ENCODE results near the gene OR13D1. TPM values are rescaled to one million over a fixed set of nuclear protein-coding genes. Genes with fewer than 3 reads are reported as not detected.

The OR13D1 gene
- not detected in 2 replicates for polyA plus RNA-seq (2013)

DNA sequence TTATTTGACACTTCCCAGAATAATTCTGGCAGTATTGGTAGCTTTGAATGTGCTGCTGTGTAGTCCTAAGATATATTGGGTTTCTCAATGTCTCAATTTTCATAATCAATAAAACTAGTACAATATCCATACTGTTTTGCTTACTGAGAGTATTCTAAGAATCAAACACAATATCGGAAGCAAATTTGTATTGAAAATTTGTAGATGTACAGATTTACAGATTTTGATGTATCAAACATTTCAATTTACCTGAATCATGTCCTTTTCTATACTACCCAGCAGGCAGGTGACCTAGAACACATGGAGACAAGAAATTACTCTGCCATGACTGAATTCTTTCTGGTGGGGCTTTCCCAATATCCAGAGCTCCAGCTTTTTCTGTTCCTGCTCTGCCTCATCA lies at the start of gene OR13D1:
Gene OR13D1 (plus strand): TSS at position 301 of the 400 bp plus-strand sequence. CDS start 0 bp downstream, at position 301.
- Histone ChIP-seq H3K14ac (ENCODE audit: low read length) (no peak within 1 kb of the TSS), H3K27ac (ENCODE audit: low read depth, low read length) (no peak within 1 kb of the TSS), H3K4me1 (ENCODE audit: control insufficient read depth in 1 of 2, insufficient read depth in 2 of 2, low read length in 2 of 2) (no peaks in the 10 kb centered on the region), H3K9ac (ENCODE audit: low read length) (no peak within 1 kb of the TSS), H3K27me3 (ENCODE audit: insufficient read depth, low read length) (no peaks in the 10 kb centered on the region), H2AK5ac (ENCODE audit: low read length) (no peak within 1 kb of the TSS), H3K9me3 (ENCODE audit: insufficient read depth, low read depth, low read length) (no peaks in the 10 kb centered on the region), H3K4ac (ENCODE audit: low read depth, low read length) (no peak within 1 kb of the TSS), H3K4me3 (ENCODE audit: low read depth, low read length) (no peak within 1 kb of the TSS), H3K36me3 (ENCODE audit: control insufficient read depth in 1 of 2, insufficient read depth in 2 of 2, low read length in 2 of 2) (no peaks in the 10 kb centered on the region), H3K79me2 (ENCODE audit: control insufficient read depth, insufficient read depth, low read length, poor library complexity) (no peaks in the 10 kb centered on the region), H3K23ac (ENCODE audit: low read length) (no peak within 1 kb of the TSS), H2AFZ (ENCODE audit: insufficient read depth, low read length, poor library complexity) (no peak within 1 kb of the TSS), H4K12ac (ENCODE audit: low read depth, low read length) (no peak within 1 kb of the TSS), H2BK12ac (ENCODE audit: low read length) (no peak within 1 kb of the TSS), H3K18ac (ENCODE audit: low read length) (no peak within 1 kb of the TSS), H4K91ac (ENCODE audit: low read depth, low read length) (no peak within 1 kb of the TSS), H2BK120ac (ENCODE audit: insufficient read depth, low read length, poor library complexity) (no peak within 1 kb of the TSS), H2BK5ac (ENCODE audit: low read depth, low read length, poor library complexity) (no peak within 1 kb of the TSS), H3K79me1 (ENCODE audit: low read length) (no peaks in the 10 kb centered on the region), H3K4me2 (ENCODE audit: low read length) (no peak within 1 kb of the TSS), H4K8ac (ENCODE audit: low read depth, low read length) (no peak within 1 kb of the TSS)
- no CpG with 5 or more reads among the region's 1 CpG for WGBS (ENCODE audit: extremely low coverage, insufficient coverage, insufficient read length)
- no peak for DNase-seq

GRCh38 chr9:104658496-104659195 lies 35.7 kb upstream of the OR13D1 start:
- no CpG with 5 or more reads among the region's 2 CpGs for WGBS (ENCODE audit: extremely low coverage, insufficient coverage, insufficient read length)
- no peaks in the 10 kb centered on the region for H3K9me3 ChIP-seq (ENCODE audit: insufficient read depth, low read depth, low read length)

DNA sequence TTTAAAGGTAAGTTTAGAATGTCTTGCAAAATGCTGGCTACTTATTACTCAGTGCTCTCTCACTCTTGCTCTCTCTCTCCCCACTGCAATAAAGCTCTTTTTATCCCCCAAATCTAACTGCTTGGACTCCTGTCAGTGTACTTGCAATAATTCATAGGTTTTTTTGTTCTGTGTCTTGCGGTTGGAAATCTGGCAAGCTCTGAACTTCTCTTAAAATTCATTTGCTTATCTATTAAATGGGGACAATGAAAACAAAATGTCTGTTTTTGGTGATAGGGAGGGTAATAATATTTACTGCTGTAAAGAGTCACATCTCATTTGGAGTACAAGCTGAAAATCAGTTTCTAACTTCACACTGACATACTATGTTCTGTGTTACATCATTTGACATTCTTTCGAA lies 18.7 kb upstream of the OR13D1 start:
- H3K79me2 ChIP-seq (ENCODE audit: control insufficient read depth, insufficient read depth, low read length, poor library complexity), result no peaks in the 10 kb centered on the region
- H2BK120ac ChIP-seq (ENCODE audit: insufficient read depth, low read length, poor library complexity), result no peak overlapping the region
- H2BK12ac ChIP-seq (ENCODE audit: low read length), result no peak overlapping the region
- H3K4me1 ChIP-seq (ENCODE audit: control insufficient read depth in 1 of 2, insufficient read depth in 2 of 2, low read length in 2 of 2), result no peaks in the 10 kb centered on the region
- no peak overlapping the region for H2AFZ ChIP-seq (ENCODE audit: insufficient read depth, low read length, poor library complexity)
- H3K27ac ChIP-seq (ENCODE audit: low read depth, low read length), result no peak overlapping the region
- H2BK5ac ChIP-seq (ENCODE audit: low read depth, low read length, poor library complexity), result no peak overlapping the region
- no peak for DNase-seq
- H4K12ac ChIP-seq (ENCODE audit: low read depth, low read length), result no peak overlapping the region
- H3K23ac ChIP-seq (ENCODE audit: low read length), result no peak overlapping the region
- H3K14ac ChIP-seq (ENCODE audit: low read length), result no peak overlapping the region
- H3K18ac ChIP-seq (ENCODE audit: low read length), result no peak overlapping the region
- H3K27me3 ChIP-seq (ENCODE audit: insufficient read depth, low read length), result no peaks in the 10 kb centered on the region
- H3K9ac ChIP-seq (ENCODE audit: low read length), result no peak overlapping the region
- no peak overlapping the region for H4K91ac ChIP-seq (ENCODE audit: low read depth, low read length)
- no peaks in the 10 kb centered on the region for H3K36me3 ChIP-seq (ENCODE audit: control insufficient read depth in 1 of 2, insufficient read depth in 2 of 2, low read length in 2 of 2)
- no peak overlapping the region for H3K4ac ChIP-seq (ENCODE audit: low read depth, low read length)
- no peak overlapping the region for H3K4me3 ChIP-seq (ENCODE audit: low read depth, low read length)
- H2AK5ac ChIP-seq (ENCODE audit: low read length), result no peak overlapping the region
- WGBS (ENCODE audit: extremely low coverage, insufficient coverage, insufficient read length), result no CpG with 5 or more reads among the region's 2 CpGs
- H4K8ac ChIP-seq (ENCODE audit: low read depth, low read length), result no peak overlapping the region
- H3K79me1 ChIP-seq (ENCODE audit: low read length), result no peaks in the 10 kb centered on the region
- H3K9me3 ChIP-seq (ENCODE audit: insufficient read depth, low read depth, low read length), result no peaks in the 10 kb centered on the region
- H3K4me2 ChIP-seq (ENCODE audit: low read length), result no peak overlapping the region

More at GRCh38 chr9:104658496-104659195, 35.7 kb upstream of the OR13D1 start:
- H2AK5ac ChIP-seq (ENCODE audit: low read length), result no peak overlapping the region
- no peaks in the 10 kb centered on the region for H3K79me1 ChIP-seq (ENCODE audit: low read length)
- no peak overlapping the region for H4K91ac ChIP-seq (ENCODE audit: low read depth, low read length)
- no peak overlapping the region for H2BK5ac ChIP-seq (ENCODE audit: low read depth, low read length, poor library complexity)
- H3K23ac ChIP-seq (ENCODE audit: low read length), result no peak overlapping the region
- H3K36me3 ChIP-seq (ENCODE audit: control insufficient read depth in 1 of 2, insufficient read depth in 2 of 2, low read length in 2 of 2), result no peaks in the 10 kb centered on the region
- no peaks in the 10 kb centered on the region for H3K79me2 ChIP-seq (ENCODE audit: control insufficient read depth, insufficient read depth, low read length, poor library complexity)
- H2BK120ac ChIP-seq (ENCODE audit: insufficient read depth, low read length, poor library complexity), result no peak overlapping the region
- H3K4me2 ChIP-seq (ENCODE audit: low read length), result no peak overlapping the region
- H4K12ac ChIP-seq (ENCODE audit: low read depth, low read length), result no peak overlapping the region
- no peak overlapping the region for H3K14ac ChIP-seq (ENCODE audit: low read length)
- H3K9ac ChIP-seq (ENCODE audit: low read length), result no peak overlapping the region
- no peaks in the 10 kb centered on the region for H3K27me3 ChIP-seq (ENCODE audit: insufficient read depth, low read length)
- no peak for DNase-seq
- H2AFZ ChIP-seq (ENCODE audit: insufficient read depth, low read length, poor library complexity), result no peak overlapping the region
- no peak overlapping the region for H4K8ac ChIP-seq (ENCODE audit: low read depth, low read length)
- no peak overlapping the region for H3K4me3 ChIP-seq (ENCODE audit: low read depth, low read length)
- H2BK12ac ChIP-seq (ENCODE audit: low read length), result no peak overlapping the region
- H3K27ac ChIP-seq (ENCODE audit: low read depth, low read length), result no peak overlapping the region
- H3K18ac ChIP-seq (ENCODE audit: low read length), result no peak overlapping the region
- H3K4me1 ChIP-seq (ENCODE audit: control insufficient read depth in 1 of 2, insufficient read depth in 2 of 2, low read length in 2 of 2), result no peaks in the 10 kb centered on the region
- no peak overlapping the region for H3K4ac ChIP-seq (ENCODE audit: low read depth, low read length)

GRCh38 chr9:104682642-104683041 lies 11.7 kb upstream of the OR13D1 start:
- H3K14ac ChIP-seq (ENCODE audit: low read length), result no peak overlapping the region
- no peak overlapping the region for H3K18ac ChIP-seq (ENCODE audit: low read length)
- whole genome bisulfite sequencing (ENCODE audit: extremely low coverage, insufficient coverage, insufficient read length), result no CpG with 5 or more reads among the region's 3 CpGs

More at GRCh38 chr9:104682642-104683041, 11.7 kb upstream of the OR13D1 start:
- peak in 1 of 2 donors; percentile 76 for DNase-seq
- H3K27ac ChIP-seq (ENCODE audit: low read depth, low read length), result no peak overlapping the region
- H2AK5ac ChIP-seq (ENCODE audit: low read length), result no peak overlapping the region
- no peak overlapping the region for H2BK12ac ChIP-seq (ENCODE audit: low read length)
- no peak overlapping the region for H2BK120ac ChIP-seq (ENCODE audit: insufficient read depth, low read length, poor library complexity)
- no peak overlapping the region for H4K91ac ChIP-seq (ENCODE audit: low read depth, low read length)
- no peaks in the 10 kb centered on the region for H3K79me1 ChIP-seq (ENCODE audit: low read length)
- no peak overlapping the region for H3K9ac ChIP-seq (ENCODE audit: low read length)
- no peaks in the 10 kb centered on the region for H3K36me3 ChIP-seq (ENCODE audit: control insufficient read depth in 1 of 2, insufficient read depth in 2 of 2, low read length in 2 of 2)
- H3K4me1 ChIP-seq (ENCODE audit: control insufficient read depth in 1 of 2, insufficient read depth in 2 of 2, low read length in 2 of 2), result no peaks in the 10 kb centered on the region
- H3K4me2 ChIP-seq (ENCODE audit: low read length), result no peak overlapping the region
- no peak overlapping the region for H3K23ac ChIP-seq (ENCODE audit: low read length)
- no peak overlapping the region for H2AFZ ChIP-seq (ENCODE audit: insufficient read depth, low read length, poor library complexity)
- no peaks in the 10 kb centered on the region for H3K27me3 ChIP-seq (ENCODE audit: insufficient read depth, low read length)
- H3K79me2 ChIP-seq (ENCODE audit: control insufficient read depth, insufficient read depth, low read length, poor library complexity), result no peaks in the 10 kb centered on the region
- no peaks in the 10 kb centered on the region for H3K9me3 ChIP-seq (ENCODE audit: insufficient read depth, low read depth, low read length)
- no peak overlapping the region for H2BK5ac ChIP-seq (ENCODE audit: low read depth, low read length, poor library complexity)
- no peak overlapping the region for H3K4ac ChIP-seq (ENCODE audit: low read depth, low read length)
- no peak overlapping the region for H4K12ac ChIP-seq (ENCODE audit: low read depth, low read length)
- H4K8ac ChIP-seq (ENCODE audit: low read depth, low read length), result no peak overlapping the region
- H3K4me3 ChIP-seq (ENCODE audit: low read depth, low read length), result no peak overlapping the region

Measured in trophoblast cell (in vitro differentiated cells and primary cell).